ENCODE results near the gene DARS2.
"Not testable (repeated sequence)": the region's sequence is repeated elsewhere in the genome, so short reads cannot be mapped to it uniquely, and the experiment has no call there.

Gene DARS2

GRCh38 chr1:173870252-173871075 lies 46.0 kb downstream of the DARS2 start:
- CTCF ChIA-PET: interaction anchor here (0.9 to 1.7 kb wide), 7 partner anchors 10 to 1125 kb away, joined by 3 to 6 read pairs (median 3); no protein-coding TSS in a partner anchor
- DNase-seq (ENCODE audit: extremely low spot score): peak; percentile 32
- no peak for TF ChIP-seq CTCF (IDR thresholded peaks at IDR 0.05; ENCODE audit: control extremely low read depth, extremely low read depth, low read depth, missing control alignments)
- POLR2A ChIA-PET: interaction anchor here (1.5 to 2.5 kb wide), 2 partner anchors 10 to 156 kb away, joined by 4 to 7 read pairs; partner anchors contain the start of gene KLHL20

- DNase-seq (ENCODE audit: extremely low spot score): no peak
- ChIA-PET POLR2A (interaction anchor here (2.5 kb wide), 1 partner anchor 10 kb away, joined by 7 read pairs; no protein-coding TSS in a partner anchor), CTCF (interaction anchor here (0.9 kb wide), 1 partner anchor 31 kb away, joined by 3 read pairs; no protein-coding TSS in a partner anchor)
- TF ChIP-seq CTCF (IDR thresholded peaks at IDR 0.05; ENCODE audit: control extremely low read depth, extremely low read depth, low read depth, missing control alignments): no peak
Measured at GRCh38 chr1:173871091-173871490, 46.6 kb downstream of the DARS2 start.

- TF ChIP-seq CTCF (IDR thresholded peaks at IDR 0.05; ENCODE audit: control extremely low read depth, extremely low read depth, low read depth, missing control alignments): no peak
- DNase-seq (ENCODE audit: extremely low spot score): no peak
- ChIA-PET CTCF (no interaction called here), POLR2A (interaction anchor here (2.5 kb wide), 1 partner anchor 11 kb away, joined by 7 read pairs; no protein-coding TSS in a partner anchor)
Measured at GRCh38 chr1:173871500-173871899, 47.0 kb downstream of the DARS2 start.

GRCh38 chr1:173876732-173877131 lies 52.3 kb downstream of the DARS2 start:
- ChIA-PET CTCF (interaction anchor here (1.7 kb wide), 1 partner anchor 8 kb away, joined by 5 read pairs; the partner anchor contains the start of gene ZBTB37), POLR2A (interaction anchor here (1.5 kb wide), 1 partner anchor 9 kb away, joined by 3 read pairs; the partner anchor contains the start of gene ZBTB37)
- no peak for TF ChIP-seq CTCF (IDR thresholded peaks at IDR 0.05; ENCODE audit: control extremely low read depth, extremely low read depth, low read depth, missing control alignments)
- no peak for DNase-seq (ENCODE audit: extremely low spot score)

- no peak for TF ChIP-seq CTCF (IDR thresholded peaks at IDR 0.05; ENCODE audit: control extremely low read depth, extremely low read depth, low read depth, missing control alignments)
- ChIA-PET CTCF (interaction anchor here (1.7 kb wide), 1 partner anchor 10 kb away, joined by 5 read pairs; the partner anchor contains the start of gene ZBTB37), POLR2A (no interaction called here)
- no peak for DNase-seq (ENCODE audit: extremely low spot score)
Measured at GRCh38 chr1:173878251-173878650, 53.8 kb downstream of the DARS2 start.

- CTCF ChIA-PET; DNase-seq (ENCODE audit: extremely low spot score); POLR2A ChIA-PET: not testable (repeated sequence)
Measured at GRCh38 chr1:173881117-173881516, 56.6 kb downstream of the DARS2 start.

GRCh38 chr1:173884701-173885100 lies 60.2 kb downstream of the DARS2 start:
- no peak for DNase-seq (ENCODE audit: extremely low spot score)
- ChIA-PET CTCF (no interaction called here), POLR2A (interaction anchor here (1.0 kb wide), 1 partner anchor 20 kb away, joined by 4 read pairs; no protein-coding TSS in a partner anchor)
- TF ChIP-seq CTCF (IDR thresholded peaks at IDR 0.05; ENCODE audit: control extremely low read depth, extremely low read depth, low read depth, missing control alignments): no peak

Measured in GM10248 (cell line).